ENCODE measurements around the gene C14orf180.

The C14orf180 gene

GRCh38 chr14:104594310-104595046, 14.9 kb downstream of the C14orf180 start:
- DNase-seq (ENCODE audit: low read depth): no peak

- DNase-seq (ENCODE audit: low read depth): no peak
Observed at GRCh38 chr14:104595116-104595675, 15.6 kb downstream of the C14orf180 start.

GRCh38 chr14:104595911-104596450, 16.4 kb downstream of the C14orf180 start:
- DNase-seq (ENCODE audit: low read depth): no peak

GRCh38 chr14:104596451-104596918, 16.9 kb downstream of the C14orf180 start:
- no peak for DNase-seq (ENCODE audit: low read depth)

- DNase-seq (ENCODE audit: low read depth): no peak
Observed at GRCh38 chr14:104596927-104597351, 17.4 kb downstream of the C14orf180 start.

- DNase-seq (ENCODE audit: low read depth): no peak
Observed at GRCh38 chr14:104597576-104597975, 18.0 kb downstream of the C14orf180 start.

- DNase-seq (ENCODE audit: low read depth): no peak
Observed at GRCh38 chr14:104598039-104598909, 18.7 kb downstream of the C14orf180 start.

- DNase-seq (ENCODE audit: low read depth): no peak
Observed at GRCh38 chr14:104598910-104599273, 19.3 kb downstream of the C14orf180 start.

GRCh38 chr14:104599446-104599845, 19.9 kb downstream of the C14orf180 start:
- DNase-seq (ENCODE audit: low read depth): no peak

GRCh38 chr14:104600141-104600643, 20.6 kb downstream of the C14orf180 start:
- DNase-seq (ENCODE audit: low read depth): no peak

- no peak for DNase-seq (ENCODE audit: low read depth)
Observed at GRCh38 chr14:104600805-104601204, 21.2 kb downstream of the C14orf180 start.

- no peak for DNase-seq (ENCODE audit: low read depth)
Observed at GRCh38 chr14:104601786-104602185, 22.2 kb downstream of the C14orf180 start.

GRCh38 chr14:104602315-104602932, 22.9 kb downstream of the C14orf180 start:
- no peak for DNase-seq (ENCODE audit: low read depth)

GRCh38 chr14:104602933-104603325, 23.4 kb downstream of the C14orf180 start:
- no peak for DNase-seq (ENCODE audit: low read depth)

- DNase-seq (ENCODE audit: low read depth): no peak
Observed at GRCh38 chr14:104603711-104604401, 24.3 kb downstream of the C14orf180 start.

GRCh38 chr14:104604458-104605449, 25.2 kb downstream of the C14orf180 start, which contains the start of gene TMEM179:
Gene TMEM179, minus strand, starts transcription at chr14:104604772. Its CDS starts 31 bp downstream, at chr14:104604741.
- no peak for DNase-seq (ENCODE audit: low read depth)

- no peak for DNase-seq (ENCODE audit: low read depth)
Observed at GRCh38 chr14:104609666-104610065, 30.1 kb downstream of the C14orf180 start.

- no peak for DNase-seq (ENCODE audit: low read depth)
Observed at GRCh38 chr14:104610749-104611310, 31.3 kb downstream of the C14orf180 start.

- no peak for DNase-seq (ENCODE audit: low read depth)
Observed at GRCh38 chr14:104611881-104612280, 32.3 kb downstream of the C14orf180 start.

Data from fibroblast of the conjunctiva (primary cell).